Measurements from ENCODE around the gene TMEM156. TPM values are rescaled to one million over a fixed set of nuclear protein-coding genes. Genes with fewer than 3 reads are reported as not detected.

The TMEM156 gene
- total and polyA plus RNA-seq, 10 of the 15 experiments (the other 5 are each of a cell fraction or from before 2014, with no cell fraction given), result 20.8 to 48.3 (median 32.7) TPM

- FAIRE-seq (no peak), DNase-seq (ENCODE audit: low read depth, low spot score) (no peak), ATAC-seq (no peak)
- Histone ChIP-seq H3K27me3 (replicated peaks in 1 of 2; ENCODE audit: control insufficient read depth in 2 of 2, insufficient read depth in 2 of 2, low read length in 1 of 2) (no peaks in the 10 kb centered on the region), H3K4me3 (no peak overlapping the region), H3K4me2 (ENCODE audit: control insufficient read depth, insufficient read depth) (no peak overlapping the region), H3K9ac (ENCODE audit: control insufficient read depth, insufficient read depth, low read length) (no peak overlapping the region), H3K9me3 (replicated peaks; ENCODE audit: control insufficient read depth, insufficient read depth, low read length) (no peaks in the 10 kb centered on the region; the same call in 2 of the 3 replicates), H3K79me2 (ENCODE audit: control insufficient read depth, insufficient read depth, low read length) (no peaks in the 10 kb centered on the region), H3K27ac (ENCODE audit: control insufficient read depth, insufficient read depth) (no peak overlapping the region), H2AFZ (ENCODE audit: control insufficient read depth, low read depth, low read length) (no peak overlapping the region), H3K4me1 (ENCODE audit: control insufficient read depth, insufficient read depth, low read length) (no peaks in the 10 kb centered on the region), H4K20me1 (ENCODE audit: control insufficient read depth, insufficient read depth) (no peaks in the 10 kb centered on the region), H3K36me3 (ENCODE audit: control insufficient read depth in 2 of 2, insufficient read depth in 2 of 2, low read length in 1 of 2) (peaks cover 0 to 8% of the 10 kb centered on the region in 2 experiments; a peak in 2 of 4 replicates)
- in situ Hi-C loops (cut with MboI), result no loop called here
- WGBS (ENCODE audit: insufficient coverage, insufficient replicate concordance, low lambda C conversion rate, missing lambda C conversion rate), result 97% methylated on average over 3 of the region's 3 CpGs
- BruUV-seq (replicated peaks), result no TSS peak
- ChIA-PET CTCF (interaction anchor here (0.7 kb wide), 1 partner anchor 133 kb away, joined by 3 read pairs; no protein-coding TSS in a partner anchor), POLR2A (no interaction called here), SMC1A (ENCODE audit: uncharacterized antibody, unreplicated experiment) (interaction anchor here (2.5 kb wide), 1 partner anchor 11 kb away, joined by 7 read pairs; no protein-coding TSS in a partner anchor), RAD21 (ENCODE audit: unreplicated experiment) (no interaction called here)
- intact Hi-C loops (cut with micrococcal nuclease; ENCODE audit: unreplicated experiment), result no loop called here
- TF ChIP-seq ZNF622 (IDR thresholded peaks at IDR 0.05), result no peak
- no peak for TF ChIP-seq ZNF592 (IDR thresholded peaks at IDR 0.05)
- no peak for TF ChIP-seq HDAC6 (IDR thresholded peaks at IDR 0.05; ENCODE audit: unreplicated experiment)
- TF ChIP-seq ZNF207 (IDR thresholded peaks at IDR 0.05; ENCODE audit: borderline replicate concordance), result no peak
- no peak for TF ChIP-seq SREBF2 (IDR thresholded peaks at IDR 0.05; ENCODE audit: low read length)
- TF ChIP-seq SREBF1 (IDR thresholded peaks at IDR 0.05; ENCODE audit: low read length), result no peak
- TF ChIP-seq ZNF687 (IDR thresholded peaks at IDR 0.05), result no peak
- TF ChIP-seq CBX3 (IDR thresholded peaks at IDR 0.05; ENCODE audit: borderline replicate concordance, low read depth), result no peak
- TF ChIP-seq CHD4 (IDR thresholded peaks at IDR 0.05), result no peak
- no peak for TF ChIP-seq PAX5 (IDR thresholded peaks at IDR 0.05; ENCODE audit: borderline replicate concordance, low read depth, low read length)
- no peak for TF ChIP-seq EGR1 (IDR thresholded peaks at IDR 0.05; ENCODE audit: borderline replicate concordance in 1 of 2, low read depth in 2 of 2, low read length in 2 of 2)
- TF ChIP-seq SP1 (IDR thresholded peaks at IDR 0.05; ENCODE audit: low read depth, low read length), result no peak
- no peak for TF ChIP-seq USF1 (IDR thresholded peaks at IDR 0.05; ENCODE audit: borderline replicate concordance, extremely low read length, insufficient read depth, low read depth, low read length)
- no peak for TF ChIP-seq FOXK2 (IDR thresholded peaks at IDR 0.05)
- no peak for TF ChIP-seq CEBPB (IDR thresholded peaks at IDR 0.05; ENCODE audit: borderline replicate concordance in 1 of 2, low read depth in 2 of 2, low read length in 2 of 2)
- TF ChIP-seq TCF7 (IDR thresholded peaks at IDR 0.05; ENCODE audit: borderline replicate concordance), result no peak
- TF ChIP-seq SMARCA5 (IDR thresholded peaks at IDR 0.05), result no peak
- no peak for TF ChIP-seq NFYA (IDR thresholded peaks at IDR 0.05; ENCODE audit: borderline replicate concordance, low read depth, low read length)
Measured at GRCh38 chr4:38965866-38966265, 66.3 kb downstream of the TMEM156 start.

Data from GM12878 (cell line).